Astrocyte (in vitro differentiated cells and primary cell): ENCODE measurements around the gene PODXL.

ENCODE experiments used
- CTCF ChIP-seq: IDR thresholded peaks from 2 replicates; pipeline ENCODE4 v1.5.1; 2011; ENCODE audit warnings: low read depth, mild to moderate bottlenecking, inconsistent platforms, low read length, moderate library complexity; ENCODE audit not compliant: insufficient read depth
- EZH2 ChIP-seq: IDR thresholded peaks from 2 replicates; pipeline ENCODE4 v1.6.1; 2012; ENCODE audit warnings: mild to moderate bottlenecking, low read length, inconsistent platforms; ENCODE audit not compliant: insufficient read depth

DNA sequence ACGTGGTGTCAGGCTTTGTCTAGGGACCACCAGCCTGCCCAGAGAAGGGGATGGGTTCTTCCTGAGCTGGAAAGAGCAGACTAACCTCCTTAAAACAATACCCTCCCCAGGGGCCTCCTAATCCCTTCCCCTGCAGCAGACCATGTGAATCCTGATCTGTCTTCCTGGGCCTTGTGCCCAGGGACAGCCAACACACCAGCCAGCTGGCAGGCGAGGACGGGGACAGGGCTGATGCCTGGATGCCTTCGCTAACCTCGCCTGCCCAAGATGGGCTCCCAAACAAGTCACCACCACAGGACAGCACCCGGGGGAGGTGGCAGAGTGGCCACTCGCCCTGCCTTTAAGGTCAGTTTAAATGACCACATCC, 17.6 kb downstream of the PODXL start:
- no peak for TF ChIP-seq CTCF
- no peak for TF ChIP-seq EZH2
